GM18505 (cell line): ENCODE data around the gene HABP4.
"Not testable (repeated sequence)": the region's sequence is repeated elsewhere in the genome, so short reads cannot be mapped to it uniquely, and the experiment has no call there.

Experiments used
- ATAC-seq: cut with Tn5 transposase; IDR thresholded peaks from one replicate; pipeline ENCODE4 v1.9.1; 2021; ENCODE audit not compliant: unreplicated experiment
- POLR2A ChIP-seq: IDR thresholded peaks from 4 replicates; pipeline ENCODE4 v1.6.1; 2011; ENCODE audit warnings: borderline replicate concordance; ENCODE audit not compliant: insufficient read depth, insufficient read length; ENCODE audit errors: extremely low read depth

The HABP4 gene

DNA sequence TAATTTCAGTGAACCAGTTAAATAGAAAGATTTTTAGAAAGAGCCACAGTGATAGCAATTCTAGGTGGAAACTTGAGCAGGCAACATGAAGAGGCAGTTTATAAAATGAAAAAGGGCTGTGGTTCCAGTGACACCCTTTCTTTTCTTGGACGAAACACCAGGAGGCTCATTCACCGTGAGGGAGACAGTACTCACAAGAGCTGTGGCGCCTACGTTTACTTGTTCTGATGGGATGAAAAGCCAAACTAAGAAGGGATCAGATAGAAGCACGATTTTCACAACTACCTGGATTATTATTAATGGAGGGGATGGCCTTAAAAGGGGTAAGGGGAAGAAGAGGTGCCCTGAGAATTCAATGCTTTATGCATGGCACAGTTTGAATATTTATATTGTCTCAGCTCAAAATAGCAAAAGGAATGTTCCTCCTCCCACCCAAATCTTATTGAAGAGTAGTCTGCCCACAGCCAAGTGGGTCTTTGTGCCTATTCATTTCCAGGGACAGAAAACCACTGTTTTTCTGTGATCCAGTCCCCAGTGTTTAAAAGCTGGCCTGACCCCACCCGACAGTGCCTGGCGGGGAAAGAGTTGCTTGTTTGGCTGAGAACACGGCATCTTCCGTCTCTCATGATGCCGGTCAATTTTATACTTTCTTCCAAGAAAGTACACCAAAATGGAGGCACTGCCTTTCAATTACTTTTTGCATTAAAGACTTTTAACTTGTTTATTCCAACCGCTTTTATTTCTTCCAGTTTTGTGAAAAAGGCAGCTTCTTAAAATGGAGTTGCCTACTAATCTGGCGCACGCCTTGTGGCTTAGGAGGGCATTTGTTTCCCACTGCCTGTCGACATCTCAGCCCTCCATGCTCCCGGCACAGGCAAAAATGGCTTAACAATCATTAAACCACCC is 51.9 kb downstream of the HABP4 start:
- TF ChIP-seq POLR2A: no peak
- ATAC-seq: no peak

DNA sequence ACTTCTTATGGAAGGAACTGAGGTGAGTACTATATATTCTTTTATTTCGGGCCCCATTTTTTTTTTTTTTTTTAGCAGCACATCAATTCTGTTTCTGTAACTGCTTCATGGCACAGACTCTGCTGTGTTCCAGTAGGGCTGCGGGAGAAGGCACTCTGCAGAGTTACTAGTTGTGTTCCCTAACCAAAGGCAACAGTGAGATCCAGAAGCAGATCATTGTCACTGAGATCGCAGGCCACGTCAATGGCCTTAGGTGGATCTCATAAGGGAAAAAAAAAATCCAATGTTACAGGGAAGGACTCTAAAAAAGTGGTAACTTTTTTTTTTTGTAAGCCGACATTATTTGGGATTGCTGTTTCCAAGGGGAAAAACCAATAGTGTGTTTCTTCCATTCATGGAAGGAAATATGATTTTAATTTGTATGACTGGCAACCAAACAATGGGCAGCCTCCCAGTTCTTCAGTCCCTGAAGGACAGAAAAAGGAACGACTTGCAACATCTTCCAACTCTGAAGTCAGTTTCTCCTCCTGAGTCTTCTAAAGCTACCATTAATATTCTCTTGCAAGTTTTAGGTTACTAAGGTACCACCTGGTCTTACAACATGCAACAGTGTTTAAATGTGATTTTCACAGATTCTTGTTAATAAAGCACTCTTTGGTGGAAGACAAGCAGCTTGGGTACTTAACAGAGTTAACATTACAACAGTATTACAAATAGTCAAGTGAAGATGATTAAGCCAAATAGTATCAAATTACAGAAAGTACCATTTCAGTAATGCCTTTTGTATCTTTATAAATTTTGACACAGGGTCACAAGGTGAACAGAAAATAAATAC is 52.8 kb downstream of the HABP4 start:
- TF ChIP-seq POLR2A: no peak
- no peak for ATAC-seq

DNA sequence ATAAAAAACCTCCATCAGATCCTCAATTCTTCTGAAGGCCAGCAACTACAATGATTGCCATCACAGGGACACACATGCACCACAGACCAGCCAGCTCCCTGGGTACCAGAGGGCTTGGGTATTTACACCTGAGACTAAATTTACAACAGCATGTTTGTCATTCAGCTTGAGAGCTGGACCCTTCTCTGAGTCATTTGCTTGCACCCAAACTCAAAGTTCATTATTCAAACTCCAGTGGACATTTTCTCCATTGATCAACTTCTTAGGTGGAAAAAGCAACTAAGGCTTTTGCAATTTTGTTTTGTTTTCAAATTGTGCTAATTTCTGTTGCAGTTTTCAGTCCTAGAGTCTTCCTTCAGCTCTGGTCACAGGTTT is 53.4 kb downstream of the HABP4 start:
- not testable (repeated sequence) for ATAC-seq

DNA sequence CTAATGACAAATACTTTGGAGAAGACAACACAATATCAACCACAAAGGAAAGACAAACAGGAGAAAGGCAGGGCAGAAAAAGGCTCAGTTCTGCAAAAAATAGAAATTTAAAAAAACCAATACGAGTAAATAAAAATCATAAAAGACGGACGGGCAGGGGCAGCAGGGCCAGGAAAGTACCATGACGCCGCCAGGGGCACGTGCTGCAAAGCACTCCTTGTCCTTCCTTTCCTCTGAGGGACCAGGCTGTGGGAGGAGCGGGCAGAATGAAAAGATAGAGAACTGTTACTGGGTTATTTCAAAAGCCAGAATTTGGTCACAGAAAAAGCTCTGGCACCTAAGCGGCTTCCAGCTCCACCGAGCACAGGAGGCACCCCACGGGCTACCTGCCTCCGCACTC is 53.9 kb downstream of the HABP4 start:
- TF ChIP-seq POLR2A: no peak
- no peak for ATAC-seq

DNA sequence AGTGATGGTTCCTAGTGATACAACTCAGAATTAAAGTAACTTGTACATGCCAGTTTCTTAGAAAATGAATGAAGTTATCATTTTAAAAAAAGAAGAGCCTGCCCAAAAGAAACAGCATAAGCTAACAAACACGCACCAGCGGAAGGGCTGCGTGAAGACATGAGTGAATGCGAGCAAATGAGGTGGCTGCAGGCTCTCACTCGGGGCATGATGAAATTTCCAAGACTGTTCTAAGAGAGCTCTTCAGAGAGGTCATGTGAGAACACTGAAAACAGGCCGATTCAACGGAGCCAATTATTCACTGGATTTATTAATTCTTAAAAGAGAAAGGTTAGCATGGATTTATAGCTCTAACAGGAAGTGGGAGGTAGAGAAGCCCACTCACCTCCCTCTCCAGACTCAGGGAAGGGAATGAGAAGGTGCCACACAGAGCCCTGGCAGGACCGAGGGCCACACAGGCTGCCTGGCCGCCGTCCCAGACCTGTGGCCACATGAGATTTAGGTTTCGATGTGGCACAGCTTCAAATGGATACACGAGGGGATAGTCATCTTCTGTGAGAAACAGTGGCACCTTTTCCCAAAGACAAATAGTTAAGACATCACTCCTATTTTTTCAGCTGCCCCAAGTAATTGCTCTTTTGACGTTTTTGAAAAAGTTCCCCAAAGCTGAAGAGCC is 55.5 kb downstream of the HABP4 start:
- no peak for TF ChIP-seq POLR2A
- ATAC-seq: no peak

DNA sequence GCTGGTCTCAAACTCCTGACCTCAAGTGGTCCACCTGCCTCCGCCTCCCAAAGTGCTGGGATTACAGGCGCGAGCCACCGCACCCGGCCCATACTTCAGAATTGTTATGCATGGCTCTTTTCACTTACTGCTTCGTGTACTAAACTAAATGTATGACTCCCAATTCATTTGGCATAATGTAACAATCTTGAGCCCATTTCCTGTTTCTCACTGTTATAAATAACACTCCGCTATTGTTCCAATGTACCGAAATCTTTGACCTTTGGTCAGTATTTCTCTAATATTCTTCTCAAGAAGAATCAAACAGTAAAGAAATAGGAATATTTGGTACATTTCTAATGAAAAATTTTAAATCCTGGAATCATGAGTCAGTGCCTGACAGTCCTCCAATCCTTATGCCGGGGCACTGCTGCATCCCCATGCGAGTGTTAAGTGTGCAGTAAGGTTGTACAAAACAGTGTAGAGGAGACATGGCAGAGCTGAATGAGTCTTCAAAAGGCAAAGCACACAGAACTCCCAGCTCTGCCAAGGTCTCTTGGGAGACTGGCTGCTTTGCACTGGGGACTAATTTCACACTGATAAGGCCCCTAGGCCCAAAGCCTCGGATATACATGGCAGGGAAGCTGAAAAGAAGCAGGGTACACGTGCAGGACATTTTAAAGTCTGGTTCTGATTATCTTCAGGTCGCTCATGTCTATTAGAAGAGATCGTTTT is 58.4 kb downstream of the HABP4 start:
- ATAC-seq: no peak
- TF ChIP-seq POLR2A: no peak

DNA sequence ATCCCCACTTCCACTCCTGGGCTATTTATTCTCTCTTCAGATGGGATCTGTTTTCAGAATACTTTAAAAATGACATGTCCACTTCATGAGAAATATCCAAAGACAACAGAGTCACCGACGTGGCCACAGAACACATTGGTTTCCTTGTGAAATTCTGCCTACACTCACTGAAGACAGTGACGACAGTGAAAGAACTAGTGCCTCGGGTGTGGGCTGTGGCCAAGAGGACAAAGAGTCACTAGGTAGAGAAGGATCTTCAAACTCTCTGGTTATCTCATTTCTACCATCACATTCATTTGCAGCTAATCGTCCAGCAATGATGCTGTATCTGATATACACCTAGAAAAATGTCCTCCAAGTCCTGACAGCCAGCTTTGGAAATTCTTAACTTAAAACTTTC is 59.1 kb downstream of the HABP4 start:
- no peak for ATAC-seq
- TF ChIP-seq POLR2A: no peak

DNA sequence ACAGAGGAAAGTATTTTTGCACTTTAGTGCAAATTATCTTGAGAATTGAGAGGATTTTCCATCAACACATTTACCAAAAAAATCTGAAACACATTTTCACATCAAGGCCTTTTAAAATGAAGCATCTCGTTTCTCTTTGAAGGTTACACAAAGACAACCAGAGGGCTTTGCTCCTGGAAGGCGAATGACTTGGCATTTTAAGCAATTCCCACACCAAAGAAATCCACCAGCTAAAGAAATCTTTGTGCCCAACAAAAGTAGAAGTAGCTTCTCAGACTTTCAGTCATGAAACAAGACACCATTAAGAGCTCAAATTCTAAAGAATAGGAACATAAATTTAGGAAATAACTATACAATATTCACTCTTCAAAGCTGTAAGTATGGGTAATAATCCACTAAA is 59.9 kb downstream of the HABP4 start:
- ATAC-seq: no peak
- TF ChIP-seq POLR2A: no peak

DNA sequence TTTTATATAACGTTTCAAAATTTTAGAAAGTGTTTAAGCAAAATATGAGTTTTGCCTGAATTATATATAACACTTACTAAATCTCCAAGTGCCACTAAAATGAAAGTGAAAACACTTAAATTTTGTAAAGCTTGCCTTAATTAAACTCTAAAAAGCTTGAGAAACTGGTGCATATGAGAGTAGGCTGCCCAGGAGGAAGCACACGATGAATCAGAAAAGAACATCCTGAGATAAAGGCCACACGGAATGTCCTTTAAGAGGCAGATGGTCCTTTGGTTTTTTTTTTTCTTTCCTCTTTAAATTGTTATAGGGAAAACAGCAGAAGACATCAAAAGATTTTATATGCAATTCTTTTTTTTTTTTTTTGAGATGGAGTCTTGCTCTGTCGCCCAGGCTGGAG is 60.3 kb downstream of the HABP4 start:
- ATAC-seq: no peak
- TF ChIP-seq POLR2A: no peak

DNA sequence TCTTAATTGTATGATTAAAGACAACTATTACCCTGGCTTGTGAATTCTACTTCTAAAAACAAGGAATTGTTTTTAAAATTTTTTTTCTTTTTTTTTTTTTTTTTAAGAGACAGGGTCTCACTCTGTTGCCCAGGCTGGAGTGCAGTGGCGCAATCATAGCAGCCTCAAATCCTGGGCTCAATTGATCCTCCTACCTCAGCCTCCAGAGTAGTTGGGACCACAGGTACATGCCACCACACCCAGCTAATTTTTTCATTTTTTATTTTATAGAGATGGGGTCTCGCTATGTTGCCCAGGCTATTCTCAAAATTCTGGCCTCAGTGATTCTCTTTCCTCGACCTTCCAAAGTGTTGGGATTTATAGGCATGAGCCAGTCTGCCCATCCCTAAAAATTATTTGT is 62.3 kb downstream of the HABP4 start:
- TF ChIP-seq POLR2A: no peak
- ATAC-seq: no peak

DNA sequence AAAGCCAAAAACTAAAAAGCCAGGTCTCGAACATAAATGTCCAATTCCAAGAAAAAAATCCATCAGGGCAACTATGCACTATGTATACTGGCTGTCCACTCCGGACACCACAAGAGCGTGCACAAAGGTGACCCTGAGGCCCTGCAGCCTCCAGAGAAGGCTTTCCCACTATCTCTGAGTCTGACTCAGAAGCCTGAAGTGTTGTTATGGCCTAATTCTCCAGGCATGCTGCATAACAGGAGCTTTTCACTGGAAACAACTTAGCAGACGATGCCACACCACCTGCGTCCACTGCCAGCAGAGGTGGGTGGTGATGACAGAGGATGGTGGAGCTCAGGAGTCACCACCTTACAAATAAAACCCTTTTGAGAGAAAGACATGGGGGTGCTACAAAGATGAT is 63.7 kb downstream of the HABP4 start:
- TF ChIP-seq POLR2A: no peak
- ATAC-seq: no peak

DNA sequence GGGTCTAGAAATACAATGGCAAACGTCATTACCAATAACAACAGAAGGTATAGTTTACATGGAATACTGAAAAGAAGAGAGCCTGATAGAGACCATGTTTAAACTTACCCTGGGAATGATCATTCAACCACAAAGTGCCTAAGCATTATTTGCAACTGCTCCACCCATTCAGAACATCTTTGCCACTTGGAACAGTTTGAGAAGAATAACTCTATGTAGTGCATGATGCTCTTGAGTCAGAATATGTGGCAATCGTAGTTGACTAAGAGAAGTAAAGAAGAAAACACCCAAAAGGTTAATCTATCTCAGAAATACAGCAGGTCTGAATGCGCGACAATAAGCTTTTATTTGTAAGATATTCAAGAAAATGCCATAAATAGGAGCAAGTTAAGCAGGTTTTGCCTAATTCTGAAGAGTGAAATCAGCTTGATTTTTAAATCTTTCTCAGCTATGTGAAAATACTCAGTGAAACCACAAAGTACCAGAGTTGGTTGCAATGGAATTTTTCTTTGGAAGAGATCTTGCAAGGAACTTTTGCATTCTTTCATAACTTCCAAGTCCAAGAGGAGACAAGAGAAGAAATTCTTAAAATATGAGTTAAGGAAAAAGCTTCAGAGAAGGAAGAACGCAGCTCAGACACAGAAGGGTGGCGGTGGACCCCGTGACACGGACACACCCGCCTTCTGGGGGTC is 64.3 kb downstream of the HABP4 start:
- no peak for ATAC-seq
- no peak for TF ChIP-seq POLR2A
